Measurements from ENCODE around the gene MYO10.
"Not testable (repeated sequence)": the region's sequence is repeated elsewhere in the genome, so short reads cannot be mapped to it uniquely, and the experiment has no call there.

MYO10 gene

GRCh38 chr5:16886366-16886736 is 49.7 kb downstream of the MYO10 start:
- no peak for FAIRE-seq

- no peak for FAIRE-seq
Measured at GRCh38 chr5:16885635-16886365, 50.3 kb downstream of the MYO10 start.

GRCh38 chr5:16884595-16884994 is 51.5 kb downstream of the MYO10 start:
- FAIRE-seq = no peak

- FAIRE-seq = no peak
Measured at GRCh38 chr5:16883806-16884205, 52.3 kb downstream of the MYO10 start.

- FAIRE-seq = no peak
Measured at GRCh38 chr5:16883176-16883575, 52.9 kb downstream of the MYO10 start.

GRCh38 chr5:16881251-16881650 is 54.8 kb downstream of the MYO10 start:
- no peak for FAIRE-seq

- no peak for FAIRE-seq
Measured at GRCh38 chr5:16880547-16880946, 55.5 kb downstream of the MYO10 start.

GRCh38 chr5:16879650-16880049 is 56.4 kb downstream of the MYO10 start:
- no peak for FAIRE-seq

- no peak for FAIRE-seq
Measured at GRCh38 chr5:16879191-16879590, 56.9 kb downstream of the MYO10 start.

- FAIRE-seq = no peak
Measured at GRCh38 chr5:16877267-16877935, 58.7 kb downstream of the MYO10 start.

GRCh38 chr5:16874424-16874823 is 61.7 kb downstream of the MYO10 start:
- FAIRE-seq = not testable (repeated sequence)

GRCh38 chr5:16871746-16872339 is 64.2 kb downstream of the MYO10 start:
- no peak for FAIRE-seq

- FAIRE-seq = no peak
Measured at GRCh38 chr5:16870878-16871277, 65.2 kb downstream of the MYO10 start.

- no peak for FAIRE-seq
Measured at GRCh38 chr5:16869821-16870796, 66.0 kb downstream of the MYO10 start.

GRCh38 chr5:16867577-16867953 is 68.5 kb downstream of the MYO10 start:
- no peak for FAIRE-seq

- FAIRE-seq = no peak
Measured at GRCh38 chr5:16866795-16867576, 69.1 kb downstream of the MYO10 start.

- FAIRE-seq = no peak
Measured at GRCh38 chr5:16866273-16866672, 69.8 kb downstream of the MYO10 start.

- no peak for FAIRE-seq
Measured at GRCh38 chr5:16865151-16865550, 70.9 kb downstream of the MYO10 start.

GRCh38 chr5:16864631-16865131 is 71.4 kb downstream of the MYO10 start:
- no peak for FAIRE-seq

- FAIRE-seq = no peak
Measured at GRCh38 chr5:16863469-16863946, 72.6 kb downstream of the MYO10 start.

- FAIRE-seq = no peak
Measured at GRCh38 chr5:16862777-16863176, 73.3 kb downstream of the MYO10 start.

GRCh38 chr5:16859346-16859745 is 76.7 kb downstream of the MYO10 start:
- no peak for FAIRE-seq

Measured in colon (tissue), 2 donors.